M059J (cell line): ENCODE data around the gene LIAS. TPM values are rescaled to one million over a fixed set of nuclear protein-coding genes. Genes with fewer than 3 reads are reported as not detected.
A peak's percentile ranks its signal among the peaks of the same experiment; 100 is the strongest.

ENCODE experiments used
- DNase-seq: peaks from one replicate; pipeline ENCODE4 v3.0.0-alpha.2; 2012; ENCODE audit warnings: low read depth
- total RNA-seq: library from RNA; depleted of rRNA; stranded (reverse); fragments of >200 nt; shearing (Covaris generic); gene quantifications from 2 replicates; pipeline ENCODE4 v1.2.3, GENCODE V29; 2014; rRNA removed

LIAS gene
- total RNA-seq, 1 experiment from 2014 or later = 10.4 TPM

GRCh38 chr4:39528061-39528465 is 69.2 kb downstream of the LIAS start:
- peak; percentile 84 for DNase-seq

Other genes starting within 250 kb of the LIAS start
- gene RFC1, start 92.7 kb upstream of the LIAS start, total RNA-seq = 38.3 and 72.9 TPM in 2 replicates
- not detected in 2 replicates for gene KLB, start 52.1 kb upstream of the LIAS start, total RNA-seq
- 1,320 and 3,545 TPM in 2 replicates for gene RPL9, start 134 bp upstream of the LIAS start, total RNA-seq
- gene UGDH, start 68.4 kb downstream of the LIAS start, total RNA-seq = 61.2 and 83.3 TPM in 2 replicates
- gene SMIM14, start 179.8 kb downstream of the LIAS start, total RNA-seq = 17.1 and 38.5 TPM in 2 replicates
- gene UBE2K, start 239.1 kb downstream of the LIAS start, total RNA-seq = 20.1 and 28.1 TPM in 2 replicates